Neural progenitor cell (in vitro differentiated cells): ENCODE data around the gene XYLT1. TPM values are rescaled to one million over a fixed set of nuclear protein-coding genes. Genes with fewer than 3 reads are reported as not detected.

Experiments used
- DNase-seq: peaks from one replicate; pipeline ENCODE4 v3.0.0-alpha.2; 2016; ENCODE audit warnings: low spot score
- H2AFZ ChIP-seq: fragments of 200-600 bp; sonication (generic); replicated peaks from 2 replicates; pipeline ENCODE4 v1.6.1; 2016; ENCODE audit warnings: antibody characterized with exemption
- H3F3A ChIP-seq: fragments of 200-600 bp; sonication (generic); 2 replicates; pipeline ENCODE4 v1.6.1; 2016; ENCODE audit warnings: antibody characterized with exemption, low read depth
- H3K27ac ChIP-seq: fragments of 200-600 bp; sonication (generic); 2 replicates; pipeline ENCODE4 v1.5.1; 2016; ENCODE audit warnings: mild to moderate bottlenecking
- H3K27me3 ChIP-seq: fragments of 200-600 bp; sonication (generic); 2 replicates; pipeline ENCODE4 v1.6.1; 2016; ENCODE audit warnings: mild to moderate bottlenecking, moderate library complexity
- H3K36me3 ChIP-seq: fragments of 200-600 bp; sonication (generic); 2 replicates; pipeline ENCODE4 v1.5.1; 2016
- H3K4me1 ChIP-seq: fragments of 200-600 bp; sonication (generic); 2 replicates; pipeline ENCODE4 v1.6.1; 2016; ENCODE audit warnings: mixed run types
- H3K4me2 ChIP-seq: fragments of 200-600 bp; sonication (generic); 2 replicates; pipeline ENCODE4 v1.6.1; 2016
- H3K4me3 ChIP-seq: fragments of 200-600 bp; sonication (generic); 2 replicates; pipeline ENCODE4 v1.5.1; 2016
- H3K79me2 ChIP-seq: fragments of 200-600 bp; sonication (generic); 2 replicates; pipeline ENCODE4 v1.6.1; 2016; ENCODE audit warnings: low read depth
- H3K9ac ChIP-seq: fragments of 200-600 bp; sonication (generic); 2 replicates; pipeline ENCODE4 v1.6.1; 2016
- H3K9me3 ChIP-seq: fragments of 200-600 bp; sonication (generic); 2 replicates; pipeline ENCODE4 v1.5.1; 2016; ENCODE audit warnings: low read depth
- H4K20me1 ChIP-seq: fragments of 200-600 bp; sonication (generic); 2 replicates; pipeline ENCODE4 v1.6.1; 2016; ENCODE audit warnings: low read depth
- H3K27ac Mint-ChIP-seq: 3 replicates; pipeline ENCODE4 v1.8.0; 2021; ENCODE audit warnings: mixed read lengths
- H3K27me3 Mint-ChIP-seq: 2 replicates; pipeline ENCODE4 v1.8.0; 2022; ENCODE audit warnings: low read depth, mild to moderate bottlenecking, inconsistent platforms, moderate library complexity, mixed read lengths; ENCODE audit not compliant: insufficient read depth
- H3K36me3 Mint-ChIP-seq: 3 replicates; pipeline ENCODE4 v1.8.0; 2021; ENCODE audit warnings: mixed read lengths
- H3K4me1 Mint-ChIP-seq: 3 replicates; pipeline ENCODE4 v1.8.0; 2021; ENCODE audit warnings: mixed read lengths
- H3K4me3 Mint-ChIP-seq: 3 replicates; pipeline ENCODE4 v1.8.0; 2021; ENCODE audit warnings: mild to moderate bottlenecking, moderate library complexity, mixed read lengths
- H3K9me3 Mint-ChIP-seq: 3 replicates; pipeline ENCODE4 v1.8.0; 2020; ENCODE audit warnings: mixed read lengths
- EZH2 ChIP-seq: fragments of 200-600 bp; sonication (generic); IDR thresholded peaks from 2 replicates; pipeline ENCODE4 v1.6.1; 2017; ENCODE audit warnings: antibody characterized with exemption, mild to moderate bottlenecking, moderate library complexity
- EZH2phosphoT487 ChIP-seq: fragments of 200-600 bp; sonication (generic); IDR thresholded peaks from 2 replicates; pipeline ENCODE4 v1.6.1; 2017; ENCODE audit warnings: antibody characterized with exemption
- total RNA-seq: library from RNA; depleted of rRNA; stranded (reverse); fragments of >200 nt; gene quantifications from 2 replicates; pipeline ENCODE4 v1.2.3, GENCODE V29; 2015; ENCODE audit warnings: low replicate concordance
- TF ChIP-seq, protein P1 (sequence below): fragments of 200-600 bp; sonication (generic); IDR thresholded peaks from 2 replicates; pipeline ENCODE4 v1.5.1; 2017; ENCODE audit warnings: antibody characterized with exemption, mild to moderate bottlenecking

XYLT1 gene
- total RNA-seq, 1 donor from 2014 or later: 5.9 TPM

DNA sequence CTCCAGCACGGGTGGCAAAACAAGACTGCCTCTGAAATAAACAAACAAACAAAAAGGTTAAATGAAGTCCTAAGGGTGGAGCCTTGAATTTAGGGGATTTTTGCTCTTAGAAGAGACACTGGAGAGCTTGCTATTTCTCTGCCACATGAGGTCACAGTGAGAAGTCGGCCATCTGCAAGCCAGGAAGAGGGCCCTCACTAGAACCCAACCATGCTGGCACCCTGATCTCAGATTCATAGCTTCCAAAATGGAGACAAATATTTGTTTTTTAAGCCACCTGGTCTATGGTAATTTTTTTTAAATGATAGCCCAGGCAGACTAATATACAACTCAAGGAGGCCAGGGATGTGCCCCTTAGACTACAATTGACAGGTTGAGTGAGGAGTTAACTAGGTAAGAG lies 255.5 kb downstream of the XYLT1 start:
- Histone ChIP-seq H3K36me3 (no peaks in the 10 kb centered on the region), H3F3A (no peaks in the 10 kb centered on the region), H2AFZ (no peak overlapping the region), H3K4me2 (no peak overlapping the region), H3K4me3 (no peak overlapping the region), H3K9ac (no peak overlapping the region), H3K4me1 (peaks cover 11% of the 10 kb centered on the region), H3K27ac (no peak overlapping the region), H4K20me1 (no peaks in the 10 kb centered on the region), H3K27me3 (no peaks in the 10 kb centered on the region), H3K79me2 (no peaks in the 10 kb centered on the region), H3K9me3 (no peaks in the 10 kb centered on the region)
- TF ChIP-seq EZH2phosphoT487: no peak
- no peak for TF ChIP-seq EZH2
- TF ChIP-seq, protein P1, sequence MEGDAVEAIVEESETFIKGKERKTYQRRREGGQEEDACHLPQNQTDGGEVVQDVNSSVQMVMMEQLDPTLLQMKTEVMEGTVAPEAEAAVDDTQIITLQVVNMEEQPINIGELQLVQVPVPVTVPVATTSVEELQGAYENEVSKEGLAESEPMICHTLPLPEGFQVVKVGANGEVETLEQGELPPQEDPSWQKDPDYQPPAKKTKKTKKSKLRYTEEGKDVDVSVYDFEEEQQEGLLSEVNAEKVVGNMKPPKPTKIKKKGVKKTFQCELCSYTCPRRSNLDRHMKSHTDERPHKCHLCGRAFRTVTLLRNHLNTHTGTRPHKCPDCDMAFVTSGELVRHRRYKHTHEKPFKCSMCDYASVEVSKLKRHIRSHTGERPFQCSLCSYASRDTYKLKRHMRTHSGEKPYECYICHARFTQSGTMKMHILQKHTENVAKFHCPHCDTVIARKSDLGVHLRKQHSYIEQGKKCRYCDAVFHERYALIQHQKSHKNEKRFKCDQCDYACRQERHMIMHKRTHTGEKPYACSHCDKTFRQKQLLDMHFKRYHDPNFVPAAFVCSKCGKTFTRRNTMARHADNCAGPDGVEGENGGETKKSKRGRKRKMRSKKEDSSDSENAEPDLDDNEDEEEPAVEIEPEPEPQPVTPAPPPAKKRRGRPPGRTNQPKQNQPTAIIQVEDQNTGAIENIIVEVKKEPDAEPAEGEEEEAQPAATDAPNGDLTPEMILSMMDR: no peak
- Mint-ChIP-seq H3K4me3 (no peak overlapping the region), H3K36me3 (peaks cover 4% of the 10 kb centered on the region), H3K4me1 (peaks cover 12% of the 10 kb centered on the region), H3K9me3 (peaks cover 8% of the 10 kb centered on the region), H3K27me3 (peaks cover 2% of the 10 kb centered on the region), H3K27ac (no peak overlapping the region)
- DNase-seq: no peak

DNA sequence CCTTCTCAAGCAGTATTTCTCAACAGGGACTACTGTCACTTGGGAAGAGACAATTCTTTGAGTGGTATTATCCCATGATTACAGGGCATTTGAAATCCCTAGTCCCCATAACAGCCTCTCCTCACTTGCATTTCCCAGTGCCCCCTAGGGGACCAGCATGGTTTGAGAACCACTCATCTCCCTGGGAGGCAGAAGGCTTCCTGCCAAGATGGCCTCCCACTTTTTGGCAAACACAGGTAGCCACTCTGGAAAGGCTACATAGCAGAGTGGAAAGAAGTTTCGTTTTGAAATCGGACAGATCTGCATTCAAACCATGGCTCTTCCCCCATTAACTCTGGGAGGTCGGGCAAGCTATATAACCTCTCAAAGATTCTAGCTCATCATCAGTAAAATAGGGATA lies 256.8 kb downstream of the XYLT1 start:
- H3K27ac ChIP-seq: no peak overlapping the region
- no peaks in the 10 kb centered on the region for H3K27me3 ChIP-seq
- H3F3A ChIP-seq: no peaks in the 10 kb centered on the region
- no peak overlapping the region for H3K4me3 Mint-ChIP-seq
- H3K9me3 ChIP-seq: no peaks in the 10 kb centered on the region
- peaks cover 4% of the 10 kb centered on the region for H3K36me3 Mint-ChIP-seq
- no peak for DNase-seq
- no peaks in the 10 kb centered on the region for H3K79me2 ChIP-seq
- no peak overlapping the region for H3K4me2 ChIP-seq
- H3K4me1 ChIP-seq: peaks cover 11% of the 10 kb centered on the region
- no peaks in the 10 kb centered on the region for H3K36me3 ChIP-seq
- no peak overlapping the region for H3K4me3 ChIP-seq
- H2AFZ ChIP-seq: no peak overlapping the region
- no peak overlapping the region for H3K27ac Mint-ChIP-seq
- H3K9me3 Mint-ChIP-seq: peaks cover 8% of the 10 kb centered on the region
- H3K9ac ChIP-seq: no peak overlapping the region
- TF ChIP-seq EZH2phosphoT487 (no peak), EZH2 (no peak)
- TF ChIP-seq, protein P1: no peak
- H3K27me3 Mint-ChIP-seq: no peaks in the 10 kb centered on the region
- no peaks in the 10 kb centered on the region for H4K20me1 ChIP-seq
- peaks cover 12% of the 10 kb centered on the region for H3K4me1 Mint-ChIP-seq

DNA sequence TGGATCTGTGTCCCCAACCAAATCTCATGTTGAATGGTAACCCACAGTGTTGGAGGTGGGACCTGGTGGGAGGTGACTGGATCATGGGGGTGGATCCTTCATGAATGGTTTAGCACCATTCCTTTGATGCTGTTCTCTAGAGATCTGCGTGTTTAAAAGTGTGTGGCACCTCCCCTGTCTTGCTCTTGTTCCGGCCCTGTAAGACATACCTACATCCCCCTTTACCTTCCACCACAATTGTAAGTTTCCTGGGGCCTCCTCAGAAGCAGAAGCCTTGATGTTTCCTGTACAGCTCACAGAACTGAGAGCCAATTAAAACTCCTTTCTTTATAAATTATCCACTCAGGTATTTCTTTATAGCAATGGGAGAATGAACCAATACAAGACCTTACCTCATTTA lies 257.7 kb downstream of the XYLT1 start:
- H3K27me3 ChIP-seq: no peaks in the 10 kb centered on the region
- H3F3A ChIP-seq: no peaks in the 10 kb centered on the region
- no peak overlapping the region for H3K9ac ChIP-seq
- H4K20me1 ChIP-seq: no peaks in the 10 kb centered on the region
- H3K4me3 ChIP-seq: no peak overlapping the region
- no peak overlapping the region for H3K4me2 ChIP-seq
- Mint-ChIP-seq H3K36me3 (peaks cover 4% of the 10 kb centered on the region), H3K9me3 (peaks cover 8% of the 10 kb centered on the region), H3K27me3 (no peaks in the 10 kb centered on the region), H3K4me3 (no peak overlapping the region), H3K4me1 (peaks cover 12% of the 10 kb centered on the region), H3K27ac (no peak overlapping the region)
- H3K27ac ChIP-seq: no peak overlapping the region
- no peaks in the 10 kb centered on the region for H3K79me2 ChIP-seq
- peaks cover 11% of the 10 kb centered on the region for H3K4me1 ChIP-seq
- TF ChIP-seq EZH2 (no peak), EZH2phosphoT487 (no peak)
- TF ChIP-seq, protein P1: no peak
- no peaks in the 10 kb centered on the region for H3K36me3 ChIP-seq
- DNase-seq: no peak
- H2AFZ ChIP-seq: no peak overlapping the region
- no peaks in the 10 kb centered on the region for H3K9me3 ChIP-seq

DNA sequence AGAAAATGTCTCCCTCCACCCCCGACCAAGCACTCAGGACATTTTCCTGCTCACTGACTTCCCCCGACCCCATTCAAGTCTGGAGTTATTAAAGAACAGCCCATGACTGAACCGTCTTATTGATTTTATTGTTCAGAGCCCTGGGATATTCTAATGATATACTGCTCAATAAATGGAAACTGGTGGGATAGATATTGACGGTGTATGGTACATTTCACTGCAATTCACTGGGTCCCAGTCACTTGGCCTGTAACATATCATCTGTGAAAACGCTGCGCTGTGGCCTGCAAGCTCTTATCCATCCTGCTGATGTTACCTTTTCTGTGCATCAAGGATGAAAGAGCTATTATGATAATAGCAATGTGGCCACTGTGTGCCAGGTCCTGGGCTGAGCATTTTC lies 258.2 kb downstream of the XYLT1 start:
- H3K27ac ChIP-seq: no peak overlapping the region

More for the DNA sequence above, 258.2 kb downstream of the XYLT1 start:
- Histone ChIP-seq H2AFZ (no peak overlapping the region), H3K27me3 (no peaks in the 10 kb centered on the region), H3K4me1 (peaks cover 11% of the 10 kb centered on the region), H3K9ac (no peak overlapping the region), H3K4me3 (no peak overlapping the region), H3F3A (no peaks in the 10 kb centered on the region), H3K79me2 (no peaks in the 10 kb centered on the region), H3K9me3 (no peaks in the 10 kb centered on the region), H3K36me3 (no peaks in the 10 kb centered on the region), H3K4me2 (no peak overlapping the region), H4K20me1 (no peaks in the 10 kb centered on the region)
- no peak for DNase-seq
- no peak overlapping the region for H3K27ac Mint-ChIP-seq
- no peak for TF ChIP-seq EZH2
- TF ChIP-seq, protein P1: no peak
- H3K36me3 Mint-ChIP-seq: peaks cover 4% of the 10 kb centered on the region
- peaks cover 8% of the 10 kb centered on the region for H3K9me3 Mint-ChIP-seq
- no peak overlapping the region for H3K4me3 Mint-ChIP-seq
- peaks cover 12% of the 10 kb centered on the region for H3K4me1 Mint-ChIP-seq
- H3K27me3 Mint-ChIP-seq: peaks cover 2% of the 10 kb centered on the region
